ENCODE results near the gene HCK.

HCK gene

GRCh38 chr20:32052090-32052777 is at the start of gene HCK:
Gene HCK (plus strand): TSS chr20:32052242.
- DNase-seq (ENCODE audit: low read depth) = no peak

GRCh38 chr20:32003325-32003724 is 48.7 kb upstream of the HCK start:
- no peak for DNase-seq (ENCODE audit: low read depth)

DNA sequence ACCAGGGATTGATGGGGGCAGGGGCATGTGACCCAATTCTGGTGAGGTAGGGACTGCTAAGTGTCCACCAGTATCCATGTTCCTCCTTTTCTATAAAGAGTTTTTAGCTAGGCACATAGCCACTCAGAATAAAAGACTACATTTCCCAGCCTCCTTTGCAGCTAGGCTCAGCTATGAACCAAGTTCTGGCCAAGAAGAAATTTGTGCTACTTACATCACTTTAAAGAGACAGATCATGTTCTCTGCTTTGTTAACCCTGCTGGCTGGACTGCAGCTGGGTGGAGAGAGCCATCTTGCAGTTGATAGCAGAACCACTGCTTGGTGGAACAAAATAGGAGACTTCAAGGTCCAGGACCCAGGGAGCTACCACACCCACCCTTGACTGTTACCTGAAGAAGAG is 47.1 kb upstream of the HCK start:
- DNase-seq (ENCODE audit: low read depth) = peak; percentile 7

DNA sequence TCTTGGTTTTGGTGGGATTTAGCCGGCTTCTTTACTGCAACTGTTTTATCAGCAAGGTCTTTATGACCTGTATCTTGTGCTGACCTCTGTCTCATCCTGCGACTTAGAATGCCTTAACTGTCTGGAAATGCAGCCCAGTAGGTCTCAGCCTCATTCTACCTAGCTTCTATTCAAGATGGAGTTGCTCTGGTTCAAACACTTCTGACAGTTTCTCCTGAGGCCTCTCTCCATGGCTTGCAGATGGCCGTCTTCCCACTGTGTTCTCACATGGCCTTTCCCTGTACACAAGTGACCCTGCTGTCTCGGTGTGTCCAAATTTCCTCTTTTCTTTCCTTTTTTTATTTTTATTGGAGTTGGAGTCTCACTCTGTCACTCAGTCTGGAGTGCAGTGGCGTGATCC is 46.0 kb upstream of the HCK start:
- no peak for DNase-seq (ENCODE audit: low read depth)

- no peak for DNase-seq (ENCODE audit: low read depth)
Observed at GRCh38 chr20:32006841-32007786, 44.9 kb upstream of the HCK start.

GRCh38 chr20:32007787-32008616 is 44.0 kb upstream of the HCK start:
- DNase-seq (ENCODE audit: low read depth) = no peak

DNA sequence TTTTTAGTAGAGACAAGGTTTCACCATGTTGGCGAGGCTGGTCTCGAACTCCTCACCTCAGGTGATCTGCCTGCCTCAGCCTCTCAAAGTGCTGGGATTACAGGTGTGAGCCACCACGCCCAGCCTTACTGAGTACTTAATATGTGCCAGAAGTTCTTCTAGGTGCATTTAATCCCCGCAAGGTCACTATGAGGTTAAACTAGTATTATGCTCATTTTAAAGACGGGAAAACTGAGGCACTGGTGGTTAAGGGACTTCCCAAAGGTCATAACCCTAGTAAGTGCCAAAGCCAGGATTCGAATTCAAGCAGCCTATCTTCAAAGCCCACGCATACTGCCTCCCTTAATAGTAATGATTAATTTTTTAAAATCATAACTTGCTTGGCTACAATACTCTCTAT is 42.5 kb upstream of the HCK start:
- DNase-seq (ENCODE audit: low read depth) = no peak

- no peak for DNase-seq (ENCODE audit: low read depth)
Observed at GRCh38 chr20:32010101-32010500, 41.9 kb upstream of the HCK start, which contains the start of gene CCM2L. Gene CCM2L (plus strand): TSS chr20:32010438. CDS start chr20:32010455, 17 bp downstream.

DNA sequence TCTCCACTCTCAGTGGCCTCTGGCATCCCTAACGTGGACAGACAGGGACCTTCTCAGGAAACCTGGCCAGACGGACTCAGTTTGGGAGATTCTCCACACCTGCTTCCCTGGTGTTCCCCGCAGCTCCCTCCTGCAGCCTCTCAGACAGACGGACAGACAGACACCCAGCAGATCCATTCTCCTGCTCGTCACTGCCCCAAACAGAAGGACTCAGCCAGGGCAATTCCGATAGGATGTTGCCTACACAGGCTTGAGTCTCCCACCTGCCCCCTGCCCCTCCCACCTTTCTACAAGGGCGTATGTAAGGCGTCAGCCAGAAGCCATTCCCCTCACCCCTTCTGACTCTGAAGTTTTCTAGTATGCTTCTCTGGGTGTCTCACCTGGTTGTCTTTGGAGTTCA is 41.4 kb upstream of the HCK start:
- DNase-seq (ENCODE audit: low read depth) = no peak

DNA sequence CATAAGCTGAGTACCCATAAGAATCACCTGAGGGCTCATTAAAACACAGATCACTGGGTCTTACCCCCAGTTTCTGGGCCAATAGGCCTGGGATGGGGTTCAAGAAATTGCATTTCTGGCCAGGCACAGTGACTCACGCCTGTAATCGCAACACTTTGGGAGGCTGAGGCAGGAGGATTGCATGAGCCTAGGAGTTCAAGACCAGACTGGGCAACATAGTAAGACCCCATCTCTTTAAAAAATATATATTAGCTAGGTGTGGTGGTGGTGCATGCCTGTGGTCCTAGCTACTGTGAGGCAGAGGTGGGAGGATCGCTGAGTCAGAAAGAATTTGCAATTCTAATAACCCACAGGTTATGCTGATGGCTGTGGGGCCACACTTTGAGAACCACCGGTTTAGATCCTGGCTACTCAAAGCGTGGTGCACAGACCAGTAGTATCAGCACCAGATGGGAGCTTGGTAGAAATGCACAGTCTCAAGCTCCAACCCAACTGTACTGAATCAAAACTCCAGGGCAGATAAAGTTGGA is 39.8 kb upstream of the HCK start:
- no peak for DNase-seq (ENCODE audit: low read depth)

DNA sequence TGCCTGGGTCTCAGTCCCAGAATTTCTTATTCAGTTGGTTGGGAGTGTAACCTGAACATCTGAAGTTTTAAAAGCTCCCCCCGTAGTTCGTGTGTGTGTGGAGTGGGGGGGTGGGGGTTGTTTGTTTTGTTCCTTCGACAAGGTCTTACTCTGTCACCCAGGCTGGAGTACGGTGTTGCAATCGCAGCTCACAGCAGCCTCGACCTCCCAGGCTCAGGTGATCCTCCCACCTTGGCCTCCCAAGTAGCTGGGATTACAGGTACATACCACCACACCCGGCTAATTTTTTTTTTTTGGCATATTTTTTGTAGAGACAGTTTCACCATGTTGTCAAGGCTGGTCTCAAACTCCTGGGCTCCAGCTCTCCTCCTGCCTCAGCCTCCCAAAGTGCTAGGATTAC is 38.7 kb upstream of the HCK start:
- DNase-seq (ENCODE audit: low read depth) = no peak

GRCh38 chr20:32017711-32018251 is 34.3 kb upstream of the HCK start:
- no peak for DNase-seq (ENCODE audit: low read depth)

DNA sequence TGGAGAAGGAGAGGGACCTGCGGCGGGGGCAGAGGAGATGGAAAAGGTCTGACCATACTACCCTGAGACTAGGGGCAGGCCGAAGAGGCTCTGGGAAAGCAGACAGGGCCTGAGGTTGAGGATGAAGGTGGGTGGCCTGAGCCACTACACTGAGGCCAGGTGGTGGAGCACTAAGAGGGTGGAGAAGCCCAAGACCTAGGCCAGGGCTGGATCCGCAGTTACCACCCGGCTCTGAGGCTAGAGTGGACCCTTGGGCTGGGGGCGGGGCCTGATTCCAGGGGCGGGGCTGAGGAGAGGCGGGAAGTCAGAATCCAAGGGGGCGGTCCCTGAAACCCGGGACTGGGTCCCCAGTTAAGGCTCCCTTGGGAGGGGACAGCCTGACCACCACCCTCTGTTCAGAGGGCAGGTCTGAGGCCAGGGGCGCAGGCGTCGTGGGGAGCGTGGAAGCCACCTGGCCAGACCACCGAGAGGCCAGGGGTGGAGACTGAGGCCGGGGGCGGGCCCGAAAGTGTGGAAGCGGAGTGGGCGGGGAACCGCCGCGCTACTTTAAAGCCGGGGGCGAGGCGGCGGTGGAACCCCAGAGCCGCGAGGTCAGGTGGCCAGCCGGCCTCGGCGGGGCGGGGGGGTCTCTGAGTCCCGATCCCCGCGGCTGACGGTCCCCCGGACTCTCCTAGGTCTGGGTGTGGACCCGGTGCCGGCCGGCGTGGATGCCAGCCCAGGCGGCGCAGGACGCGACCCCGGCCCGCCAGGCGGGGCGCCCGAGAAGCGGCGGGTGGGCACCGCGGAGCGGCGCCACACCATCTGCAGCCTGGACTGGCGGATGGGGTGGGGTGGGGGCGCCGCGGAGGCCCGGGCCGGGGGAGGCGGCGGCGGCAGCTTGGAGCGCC is 33.5 kb upstream of the HCK start:
- no peak for DNase-seq (ENCODE audit: low read depth)

DNA sequence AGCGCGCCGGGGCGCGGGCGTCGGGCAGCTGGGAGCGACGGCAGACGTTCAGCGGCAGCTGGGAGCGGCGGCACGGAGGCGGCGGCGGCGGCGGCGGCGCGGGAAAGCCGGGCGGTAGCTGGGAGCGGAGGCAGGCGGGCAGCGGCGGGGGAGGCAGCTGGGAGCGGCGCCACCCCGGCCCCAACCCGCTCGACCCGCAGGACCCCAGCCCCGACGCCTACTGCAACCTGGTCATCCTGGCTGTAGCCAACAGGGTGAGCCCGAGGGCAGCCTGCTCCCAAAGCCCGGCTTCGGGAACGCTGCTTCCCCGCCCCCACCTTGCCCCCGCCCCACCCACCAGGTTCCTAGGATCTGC is 32.9 kb upstream of the HCK start:
- no peak for DNase-seq (ENCODE audit: low read depth)

GRCh38 chr20:32019563-32020463 is 32.2 kb upstream of the HCK start:
- DNase-seq (ENCODE audit: low read depth) = no peak

DNA sequence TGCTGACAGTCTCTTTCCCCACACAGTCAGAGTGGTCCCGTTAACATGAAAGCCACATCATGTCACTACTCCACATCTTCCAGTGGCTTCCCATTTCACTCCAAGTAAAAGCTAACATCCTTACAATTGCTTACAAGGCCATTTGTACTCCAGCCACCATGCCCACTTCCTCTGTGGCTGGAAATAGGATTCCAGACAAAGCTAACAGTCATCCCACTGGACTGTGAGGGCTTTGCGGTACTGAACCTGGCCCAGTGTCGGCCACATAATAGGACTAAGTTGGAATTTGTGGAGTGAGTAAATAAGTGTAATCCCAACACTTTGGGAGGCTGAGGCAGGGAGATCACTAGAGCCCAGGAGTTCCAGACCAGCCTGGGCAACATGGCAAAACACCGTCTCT is 31.0 kb upstream of the HCK start:
- no peak for DNase-seq (ENCODE audit: low read depth)

DNA sequence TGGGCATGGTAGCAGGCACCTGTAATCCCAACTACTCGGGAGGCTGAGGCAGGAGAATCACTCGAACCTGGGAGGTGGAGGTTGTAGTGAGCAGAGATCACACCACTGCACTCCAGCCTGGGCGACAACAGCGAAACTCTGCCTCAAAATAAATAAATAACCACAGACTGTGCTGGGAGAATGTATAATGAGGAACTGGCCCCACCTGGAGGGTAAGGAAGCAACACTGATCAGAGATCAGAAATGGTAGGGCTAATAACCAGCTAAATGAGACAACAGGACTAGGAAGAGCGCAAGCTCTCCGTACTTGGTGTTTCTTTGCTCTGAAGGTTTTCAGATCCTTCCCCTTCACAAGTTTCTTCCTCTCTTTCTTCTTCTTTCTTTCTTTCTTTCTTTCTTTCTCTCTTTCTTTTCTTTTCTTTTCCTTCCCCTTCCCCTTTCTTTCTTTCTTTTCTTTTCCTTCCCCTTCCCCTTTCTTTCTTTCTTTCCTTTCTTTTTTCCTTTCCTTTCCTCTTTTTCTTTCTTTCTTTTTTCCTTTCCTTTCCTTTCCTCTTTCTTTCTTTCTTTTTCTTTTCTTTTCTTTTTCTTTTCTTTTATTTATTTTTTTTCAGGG is 27.3 kb upstream of the HCK start:
- no peak for DNase-seq (ENCODE audit: low read depth)

- DNase-seq (ENCODE audit: low read depth) = no peak
Observed at GRCh38 chr20:32027643-32028042, 24.4 kb upstream of the HCK start.

DNA sequence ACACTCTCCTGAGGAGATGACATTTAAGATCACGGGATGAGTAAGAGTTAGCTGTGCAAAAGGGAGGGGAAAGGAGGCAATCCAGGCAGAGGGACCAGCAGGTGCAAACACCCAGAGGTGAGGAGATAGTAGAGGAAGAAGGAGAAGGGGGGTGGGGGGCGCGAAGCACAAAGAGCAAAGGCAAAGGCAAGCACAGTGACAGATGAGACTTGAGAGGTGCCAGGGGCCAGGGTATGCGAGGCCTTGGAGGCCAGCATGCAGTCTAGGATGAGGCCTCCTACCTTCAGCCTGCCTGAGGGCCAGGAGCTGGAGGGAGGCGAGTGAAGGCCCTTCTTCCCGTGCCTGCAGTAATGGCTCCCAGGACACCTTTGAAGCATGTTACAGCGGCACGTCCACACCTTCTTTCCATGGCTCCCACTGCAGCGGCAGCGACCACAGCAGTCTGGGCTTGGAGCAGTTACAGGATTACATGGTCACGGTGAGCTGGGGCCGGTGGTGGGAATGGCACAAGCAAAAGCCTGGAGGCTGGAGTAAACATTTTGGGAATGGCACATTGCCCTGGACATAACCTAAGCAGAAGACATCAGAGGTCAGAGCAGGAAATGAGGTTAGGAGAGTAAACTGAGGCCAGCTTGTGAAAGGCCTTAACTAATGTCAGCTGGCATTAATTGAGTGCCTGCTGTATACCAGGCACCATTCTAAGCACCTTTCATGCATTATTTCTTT is 23.2 kb upstream of the HCK start:
- DNase-seq (ENCODE audit: low read depth) = no peak

Measured in stromal cell of bone marrow (primary cell).